ENCODE data around the gene GHRL.
A peak's percentile ranks its signal among the peaks of the same experiment; 100 is the strongest.

GHRL gene

DNA sequence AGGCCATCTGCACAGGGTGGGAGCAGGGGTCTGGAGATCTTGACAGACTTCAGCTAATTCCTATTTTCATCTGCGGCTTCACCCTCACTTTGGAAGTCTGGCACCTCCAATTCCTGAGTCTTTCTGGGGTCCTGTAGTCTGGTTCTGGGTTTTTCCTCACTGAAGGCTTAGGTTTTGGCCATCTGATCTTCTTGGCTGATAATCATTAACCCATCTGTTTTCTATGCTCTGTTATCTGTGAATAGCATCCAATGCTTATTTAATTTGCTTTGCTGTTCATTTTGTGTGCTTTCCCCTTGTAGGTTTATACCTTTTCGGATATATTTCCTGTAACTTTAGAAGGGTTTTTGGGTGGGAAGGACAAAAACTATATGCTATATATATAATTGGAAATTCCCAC is 26.9 kb downstream of the GHRL start:
- H3K4me3 ChIP-seq (ENCODE audit: control insufficient read depth, low read depth, low read length), result no peak overlapping the region
- DNase-seq (ENCODE audit: low read depth), result no peak
- TF ChIP-seq, protein P1, sequence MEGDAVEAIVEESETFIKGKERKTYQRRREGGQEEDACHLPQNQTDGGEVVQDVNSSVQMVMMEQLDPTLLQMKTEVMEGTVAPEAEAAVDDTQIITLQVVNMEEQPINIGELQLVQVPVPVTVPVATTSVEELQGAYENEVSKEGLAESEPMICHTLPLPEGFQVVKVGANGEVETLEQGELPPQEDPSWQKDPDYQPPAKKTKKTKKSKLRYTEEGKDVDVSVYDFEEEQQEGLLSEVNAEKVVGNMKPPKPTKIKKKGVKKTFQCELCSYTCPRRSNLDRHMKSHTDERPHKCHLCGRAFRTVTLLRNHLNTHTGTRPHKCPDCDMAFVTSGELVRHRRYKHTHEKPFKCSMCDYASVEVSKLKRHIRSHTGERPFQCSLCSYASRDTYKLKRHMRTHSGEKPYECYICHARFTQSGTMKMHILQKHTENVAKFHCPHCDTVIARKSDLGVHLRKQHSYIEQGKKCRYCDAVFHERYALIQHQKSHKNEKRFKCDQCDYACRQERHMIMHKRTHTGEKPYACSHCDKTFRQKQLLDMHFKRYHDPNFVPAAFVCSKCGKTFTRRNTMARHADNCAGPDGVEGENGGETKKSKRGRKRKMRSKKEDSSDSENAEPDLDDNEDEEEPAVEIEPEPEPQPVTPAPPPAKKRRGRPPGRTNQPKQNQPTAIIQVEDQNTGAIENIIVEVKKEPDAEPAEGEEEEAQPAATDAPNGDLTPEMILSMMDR (IDR thresholded peaks at IDR 0.05; ENCODE audit: control insufficient read depth, insufficient read depth, low read depth, low read length, missing control alignments), result no peak

DNA sequence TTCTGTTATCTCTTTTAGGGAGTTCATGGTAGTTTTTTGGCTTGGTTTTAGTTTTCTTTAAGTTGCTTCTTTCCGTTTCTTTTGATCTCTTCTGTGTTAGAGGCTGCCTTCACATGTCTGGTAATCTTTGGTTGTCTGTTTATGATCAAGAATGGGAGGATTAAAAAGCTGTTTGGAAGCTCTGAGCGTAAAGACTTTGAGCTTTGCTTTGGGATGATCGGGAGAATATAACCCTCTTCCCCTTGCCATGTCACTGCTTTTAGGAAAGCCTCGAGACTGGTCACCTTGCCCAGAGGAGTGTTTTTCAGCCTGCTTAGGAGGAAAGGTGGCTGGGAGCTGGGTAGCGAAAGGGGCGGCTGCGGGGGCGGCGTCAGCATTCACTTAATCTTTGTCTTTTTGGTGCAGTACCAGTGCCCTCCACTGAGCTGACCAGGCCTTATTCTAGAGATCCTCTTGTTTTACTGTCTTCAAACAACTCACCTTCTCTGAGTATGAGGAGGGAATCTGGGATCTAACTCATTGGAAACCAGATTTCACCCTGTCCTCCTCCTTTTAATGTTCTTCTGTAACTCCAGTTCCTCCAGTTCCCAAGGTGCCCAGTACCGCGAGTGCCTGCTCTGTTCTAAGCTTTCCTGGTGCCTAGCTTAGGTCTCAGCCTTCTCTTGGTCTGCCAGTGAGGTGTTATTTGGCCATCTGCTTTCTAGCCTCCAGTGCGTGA is 28.9 kb downstream of the GHRL start:
- no peak overlapping the region for H3K4me3 ChIP-seq (ENCODE audit: control insufficient read depth, low read depth, low read length)
- TF ChIP-seq, protein P1 (IDR thresholded peaks at IDR 0.05; ENCODE audit: control insufficient read depth, insufficient read depth, low read depth, low read length, missing control alignments), result peak; percentile 47
- no peak for DNase-seq (ENCODE audit: low read depth)

DNA sequence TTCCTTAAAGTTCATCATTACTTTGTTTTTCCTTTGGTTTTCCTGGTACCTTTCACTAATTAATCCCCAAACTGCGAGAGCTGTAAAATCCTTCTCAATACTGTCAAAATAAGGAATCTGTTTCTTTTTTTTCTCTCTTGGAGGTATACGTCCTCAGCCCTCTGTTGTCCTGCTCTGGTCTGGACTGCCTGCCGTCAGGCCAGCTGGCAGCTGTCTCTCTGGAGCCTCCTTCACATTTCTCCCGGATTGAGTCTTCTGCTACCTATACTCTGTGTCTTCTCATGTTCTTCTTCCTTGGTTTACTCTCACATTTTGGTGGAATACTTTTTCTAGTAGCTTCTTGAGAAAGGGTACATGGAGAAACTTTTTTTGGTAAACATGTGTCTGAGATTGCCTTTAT is 30.7 kb downstream of the GHRL start:
- TF ChIP-seq, protein P1 (IDR thresholded peaks at IDR 0.05; ENCODE audit: control insufficient read depth, insufficient read depth, low read depth, low read length, missing control alignments), result no peak
- no peak for DNase-seq (ENCODE audit: low read depth)
- no peak overlapping the region for H3K4me3 ChIP-seq (ENCODE audit: control insufficient read depth, low read depth, low read length)

DNA sequence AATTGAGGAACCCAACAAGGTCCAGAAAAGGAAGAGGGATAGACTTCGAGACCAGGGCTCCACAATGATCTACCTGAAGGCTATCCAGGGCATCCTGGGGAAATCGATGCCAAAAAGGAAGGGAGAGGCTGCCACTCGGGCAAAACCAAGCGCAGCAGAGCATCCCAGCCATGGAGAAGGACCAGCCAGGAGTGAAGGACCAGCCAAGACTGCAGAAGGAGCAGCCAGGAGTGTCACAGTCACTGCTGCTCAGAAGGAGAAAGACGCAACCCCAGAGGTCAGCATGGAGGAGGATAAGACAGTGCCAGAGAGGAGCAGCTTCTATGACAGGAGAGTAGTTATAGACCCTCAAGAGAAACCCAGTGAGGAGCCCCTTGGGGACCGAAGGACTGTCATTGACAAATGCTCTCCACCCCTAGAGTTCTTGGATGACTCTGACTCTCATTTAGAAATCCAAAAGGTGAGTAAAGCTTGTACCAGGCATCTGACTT is 32.5 kb downstream of the GHRL start:
- TF ChIP-seq, protein P1 (IDR thresholded peaks at IDR 0.05; ENCODE audit: control insufficient read depth, insufficient read depth, low read depth, low read length, missing control alignments), result no peak
- no peak for DNase-seq (ENCODE audit: low read depth)
- no peak overlapping the region for H3K4me3 ChIP-seq (ENCODE audit: control insufficient read depth, low read depth, low read length)

DNA sequence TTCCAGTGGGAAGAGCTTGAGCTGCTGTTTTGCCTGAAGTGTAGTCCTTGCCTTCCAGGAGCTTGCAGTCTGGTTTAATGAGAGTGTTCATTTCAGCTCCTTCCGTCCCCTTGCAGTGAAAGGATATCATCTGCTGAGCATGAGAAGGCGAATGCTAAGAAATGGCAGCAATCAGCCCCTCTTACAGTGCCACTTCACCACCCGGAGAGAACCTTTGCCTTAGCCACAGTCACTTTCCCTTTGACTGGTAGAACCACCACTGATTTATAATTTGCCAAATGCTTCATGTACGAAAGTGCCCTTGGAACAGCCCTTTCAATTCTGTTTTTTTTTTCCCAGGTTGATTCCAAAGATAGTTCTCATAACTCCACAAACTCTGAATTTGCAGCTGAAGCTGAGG is 32.9 kb downstream of the GHRL start:
- no peak overlapping the region for H3K4me3 ChIP-seq (ENCODE audit: control insufficient read depth, low read depth, low read length)
- no peak for DNase-seq (ENCODE audit: low read depth)
- TF ChIP-seq, protein P1 (IDR thresholded peaks at IDR 0.05; ENCODE audit: control insufficient read depth, insufficient read depth, low read depth, low read length, missing control alignments), result no peak

DNA sequence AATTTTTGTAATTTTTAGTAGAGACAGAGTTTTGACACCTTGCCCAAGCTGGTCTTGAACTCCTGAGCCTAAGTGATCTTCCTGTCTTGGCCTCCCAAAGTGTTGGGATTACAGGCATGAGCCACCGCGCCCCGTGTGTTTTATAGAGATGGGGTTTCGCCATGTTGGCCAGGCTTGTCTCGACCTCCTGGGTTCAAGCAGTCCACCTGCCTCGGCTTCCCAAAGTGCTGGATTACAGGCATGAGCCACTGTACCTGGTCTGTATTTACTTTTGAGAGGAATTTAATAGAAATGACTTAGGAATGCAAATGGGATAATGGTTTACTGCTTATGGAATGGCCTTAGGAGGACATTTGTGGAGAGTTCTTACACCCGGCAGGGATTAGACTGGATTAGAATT is 33.7 kb downstream of the GHRL start:
- H3K4me3 ChIP-seq (ENCODE audit: control insufficient read depth, low read depth, low read length), result no peak overlapping the region
- DNase-seq (ENCODE audit: low read depth), result no peak
- TF ChIP-seq, protein P1 (IDR thresholded peaks at IDR 0.05; ENCODE audit: control insufficient read depth, insufficient read depth, low read depth, low read length, missing control alignments), result no peak

All from AG09309 (cell line).